Esophagus muscularis mucosa (tissue), 4 donors: ENCODE data around the gene C4orf54. TPM values are rescaled to one million over a fixed set of nuclear protein-coding genes. Genes with fewer than 3 reads are reported as not detected.

Experiments used
- DNase-seq: peaks from one replicate; pipeline ENCODE4 v3.0.0-alpha.2; 2017; ENCODE audit errors: extremely low spot score
- H3K27ac ChIP-seq, 4 donors: fragments of 200-600 bp; sonication (generic); replicated peaks in 1 of 4; 1 replicate in 3 of 4; 2 replicates in 1 of 4; pipeline ENCODE4 v1.5.1; 2016 to 2019; ENCODE audit warnings: mild to moderate bottlenecking in 1 of 4
- H3K27me3 ChIP-seq, 4 donors: fragments of 200-600 bp; sonication (generic); one replicate each; pipeline versions ENCODE4 v1.5.1 to v1.6.0; 2016 to 2019
- H3K36me3 ChIP-seq, 4 donors: fragments of 200-600 bp; sonication (generic); one replicate each; pipeline ENCODE4 v1.5.1; 2016 to 2019
- H3K4me1 ChIP-seq, 4 donors: fragments of 200-600 bp; sonication (generic); one replicate each; pipeline ENCODE4 v1.5.1; 2016 to 2019
- H3K4me3 ChIP-seq, 4 donors: fragments of 200-600 bp; sonication (generic); 1 replicate in 2 of 4; 2 replicates in 2 of 4; pipeline ENCODE4 v1.5.1; 2016 to 2019; ENCODE audit warnings: mild to moderate bottlenecking in 4 of 4, moderate library complexity in 1 of 4
- H3K9me3 ChIP-seq, 4 donors: fragments of 200-600 bp; sonication (generic); 1 replicate in 3 of 4; 2 replicates in 1 of 4; pipeline ENCODE4 v1.5.1; 2016 to 2019
- EP300 ChIP-seq: sonication (generic); formaldehyde crosslinking; IDR thresholded peaks from one replicate; pipeline ENCODE4 v1.6.1; 2017; ENCODE audit warnings: antibody characterized with exemption
- POLR2A ChIP-seq: fragments of 450-650 bp; IDR thresholded peaks from one replicate; pipeline ENCODE4 v1.6.1; 2017; ENCODE audit warnings: antibody characterized with exemption, moderate library complexity, mild to moderate bottlenecking, low read depth
- POLR2AphosphoS5 ChIP-seq, 2 donors: sonication (generic); formaldehyde crosslinking; IDR thresholded peaks; one replicate each; pipeline ENCODE4 v1.6.1; 2017; ENCODE audit warnings: antibody characterized with exemption in 2 of 2
- WGBS: methylation state at CpG from one replicate; pipeline ENCODE4 v1.1.5; 2018; 5-methylcytosine and 5-hydroxymethylcytosine counted together
- intact Hi-C: fragments of 100-400 bp; cut with DNase I; formaldehyde crosslinking; loops from one replicate; pipeline ENCODE4 v1.15.1; 2023
- total RNA-seq, 4 donors: library from RNA; depleted of rRNA; stranded (reverse); fragments of >200 nt; gene quantifications; one replicate each; pipeline versions ENCODE4 v1.1.0 to v1.2.1, GENCODE V29; 2016
- TF ChIP-seq, protein P1 (sequence below), 3 experiments: fragments of 200-600 bp in 2 of 3; fragments of 450-650 bp in 1 of 3; sonication (generic) in 2 of 3; IDR thresholded peaks; one replicate each; pipeline ENCODE4 v1.5.1; 2017 to 2019; ENCODE audit warnings: antibody characterized with exemption in 3 of 3, mild to moderate bottlenecking in 2 of 3, moderate library complexity in 1 of 3

Gene C4orf54
- total RNA-seq, 4 donors from 2014 or later: under 0.01 to 2.1 (median 0.60) TPM

GRCh38 chr4:99690472-99690871 lies 32.8 kb upstream of the C4orf54 start:
- Histone ChIP-seq H3K27me3 (no peaks in the 10 kb centered on the region), H3K36me3 (no peaks in the 10 kb centered on the region), H3K9me3 (peaks cover 0 to 9% (median 5%) of the 10 kb centered on the region in 4 donors), H3K27ac (no peak overlapping the region), H3K4me3 (no peak overlapping the region), H3K4me1 (no peaks in the 10 kb centered on the region)
- no peak for DNase-seq
- no peak for TF ChIP-seq EP300
- no peak for TF ChIP-seq POLR2A
- TF ChIP-seq, protein P1, sequence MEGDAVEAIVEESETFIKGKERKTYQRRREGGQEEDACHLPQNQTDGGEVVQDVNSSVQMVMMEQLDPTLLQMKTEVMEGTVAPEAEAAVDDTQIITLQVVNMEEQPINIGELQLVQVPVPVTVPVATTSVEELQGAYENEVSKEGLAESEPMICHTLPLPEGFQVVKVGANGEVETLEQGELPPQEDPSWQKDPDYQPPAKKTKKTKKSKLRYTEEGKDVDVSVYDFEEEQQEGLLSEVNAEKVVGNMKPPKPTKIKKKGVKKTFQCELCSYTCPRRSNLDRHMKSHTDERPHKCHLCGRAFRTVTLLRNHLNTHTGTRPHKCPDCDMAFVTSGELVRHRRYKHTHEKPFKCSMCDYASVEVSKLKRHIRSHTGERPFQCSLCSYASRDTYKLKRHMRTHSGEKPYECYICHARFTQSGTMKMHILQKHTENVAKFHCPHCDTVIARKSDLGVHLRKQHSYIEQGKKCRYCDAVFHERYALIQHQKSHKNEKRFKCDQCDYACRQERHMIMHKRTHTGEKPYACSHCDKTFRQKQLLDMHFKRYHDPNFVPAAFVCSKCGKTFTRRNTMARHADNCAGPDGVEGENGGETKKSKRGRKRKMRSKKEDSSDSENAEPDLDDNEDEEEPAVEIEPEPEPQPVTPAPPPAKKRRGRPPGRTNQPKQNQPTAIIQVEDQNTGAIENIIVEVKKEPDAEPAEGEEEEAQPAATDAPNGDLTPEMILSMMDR (IDR thresholded peaks at IDR 0.05): no peak
- TF ChIP-seq POLR2AphosphoS5 (IDR thresholded peaks at IDR 0.05): no peak
- intact Hi-C loops: no loop called here

DNA sequence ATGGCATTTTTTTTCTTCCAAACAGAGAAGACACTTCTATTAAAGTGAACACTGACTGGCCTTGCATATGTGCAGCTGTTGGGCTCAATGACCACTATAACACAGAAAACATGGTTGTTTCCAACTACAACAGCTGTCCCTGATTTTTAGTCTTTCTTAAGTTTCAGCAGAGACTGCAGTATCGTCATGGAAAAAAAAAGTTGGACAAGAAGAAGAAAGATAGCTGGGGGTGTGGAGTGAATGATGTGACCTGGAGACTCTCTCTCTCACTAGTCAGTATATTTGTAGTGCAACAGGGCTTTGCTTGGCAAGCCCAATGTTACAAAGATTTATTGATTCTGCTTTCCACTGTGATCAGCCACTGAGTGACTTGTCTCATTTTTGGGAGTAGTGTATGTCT lies 29.5 kb upstream of the C4orf54 start:
- H3K9me3 ChIP-seq: peaks cover 0 to 9% (median 5%) of the 10 kb centered on the region in 4 donors
- WGBS: 21% methylated on average over 1 of the region's 1 CpG
- TF ChIP-seq, protein P1 (IDR thresholded peaks at IDR 0.05): no peak
- no peak for TF ChIP-seq POLR2AphosphoS5 (IDR thresholded peaks at IDR 0.05)
- TF ChIP-seq EP300: no peak
- TF ChIP-seq POLR2A: no peak
- intact Hi-C loops: no loop called here
- H3K4me1 ChIP-seq: no peaks in the 10 kb centered on the region
- no peak for DNase-seq
- H3K4me3 ChIP-seq: no peak overlapping the region
- no peak overlapping the region for H3K27ac ChIP-seq
- no peaks in the 10 kb centered on the region for H3K27me3 ChIP-seq
- no peaks in the 10 kb centered on the region for H3K36me3 ChIP-seq

DNA sequence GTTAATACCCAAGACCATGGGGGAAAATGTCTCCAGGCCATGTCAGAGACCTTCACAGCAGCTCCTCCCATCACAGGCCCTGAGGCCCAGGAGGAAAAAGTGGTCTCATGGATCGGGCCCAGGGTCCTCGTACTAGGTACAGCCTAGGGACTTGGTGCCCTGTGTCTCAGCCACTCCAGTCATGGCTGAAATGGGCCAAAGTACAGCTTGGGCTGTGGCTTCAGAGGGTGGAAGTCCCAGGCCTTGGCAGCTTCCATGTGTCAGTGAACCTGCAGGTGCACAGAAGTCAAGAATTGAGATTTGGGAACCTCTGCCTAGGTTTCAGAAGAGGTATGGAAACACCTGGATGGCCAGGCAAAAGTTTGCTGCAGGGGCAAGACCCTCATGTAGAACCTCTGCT lies 27.6 kb upstream of the C4orf54 start:
- H3K4me1 ChIP-seq: no peaks in the 10 kb centered on the region
- no peak overlapping the region for H3K4me3 ChIP-seq
- no peaks in the 10 kb centered on the region for H3K36me3 ChIP-seq
- TF ChIP-seq EP300: no peak
- no peak for TF ChIP-seq POLR2A
- TF ChIP-seq POLR2AphosphoS5 (IDR thresholded peaks at IDR 0.05): no peak
- no peak overlapping the region for H3K27ac ChIP-seq
- WGBS: 100% methylated on average over 2 of the region's 2 CpGs
- no peaks in the 10 kb centered on the region for H3K27me3 ChIP-seq
- no peak for DNase-seq
- peaks cover 0 to under 1% (median 0%) of the 10 kb centered on the region in 4 donors for H3K9me3 ChIP-seq
- intact Hi-C loops: no loop called here

DNA sequence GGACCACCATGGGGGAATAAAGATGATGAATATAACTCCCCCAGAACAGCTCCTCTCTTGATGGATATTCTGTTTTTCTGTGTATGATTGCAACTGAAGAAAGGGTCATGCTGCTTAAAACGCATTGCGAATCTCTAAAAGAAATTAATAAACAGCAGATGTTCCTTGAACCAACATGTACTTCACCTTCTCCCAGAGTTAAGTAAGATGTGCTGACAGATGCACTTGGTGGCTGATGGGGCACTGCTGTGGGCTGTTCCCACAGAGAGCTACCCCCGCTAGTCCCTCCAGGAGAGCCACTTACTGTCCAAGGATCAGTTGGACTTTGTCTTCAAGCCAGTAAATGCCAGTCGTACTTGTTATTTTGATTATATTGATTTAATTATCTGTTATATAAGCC lies 26.3 kb upstream of the C4orf54 start:
- Histone ChIP-seq H3K27ac (no peak overlapping the region), H3K4me1 (peaks cover 7 to 10% (median 7%) of the 10 kb centered on the region in 4 donors), H3K9me3 (no peaks in the 10 kb centered on the region), H3K36me3 (no peaks in the 10 kb centered on the region), H3K27me3 (no peaks in the 10 kb centered on the region), H3K4me3 (no peak overlapping the region)
- DNase-seq: no peak
- 77% methylated on average over 4 of the region's 4 CpGs for WGBS
- no peak for TF ChIP-seq POLR2AphosphoS5 (IDR thresholded peaks at IDR 0.05)
- TF ChIP-seq, protein P1 (IDR thresholded peaks at IDR 0.05): no peak
- TF ChIP-seq POLR2A: no peak
- no peak for TF ChIP-seq EP300
- intact Hi-C loops: no loop called here

GRCh38 chr4:99679976-99680375 lies 22.3 kb upstream of the C4orf54 start:
- intact Hi-C loops: no loop called here
- DNase-seq: no peak
- H3K9me3 ChIP-seq: no peaks in the 10 kb centered on the region
- no peak for TF ChIP-seq POLR2AphosphoS5 (IDR thresholded peaks at IDR 0.05)
- TF ChIP-seq, protein P1 (IDR thresholded peaks at IDR 0.05): no peak
- no peak for TF ChIP-seq EP300
- TF ChIP-seq POLR2A: no peak
- H3K27ac ChIP-seq: no peak overlapping the region
- H3K4me3 ChIP-seq: no peak overlapping the region
- H3K27me3 ChIP-seq: no peaks in the 10 kb centered on the region
- no peaks in the 10 kb centered on the region for H3K36me3 ChIP-seq
- peaks cover 7 to 10% (median 7%) of the 10 kb centered on the region in 4 donors for H3K4me1 ChIP-seq
- 67% methylated on average over 1 of the region's 1 CpG for WGBS
